Heart right ventricle (tissue), 16 donors: Measurements from ENCODE around the gene CSNK1A1L. TPM values are rescaled to one million over a fixed set of nuclear protein-coding genes. Genes with fewer than 3 reads are reported as not detected.

ENCODE experiments used
- ATAC-seq, 8 donors: fragments of 200-7000 bp; cut with Tn5 transposase; one replicate each; pipeline ENCODE4 v1.9.1; 2020; ENCODE audit warnings: mild to moderate bottlenecking in 8 of 8, moderate library complexity in 8 of 8, moderate number of reproducible peaks in 1 of 8
- DNase-seq, 2 donors: peaks; one replicate each; pipeline ENCODE4 v3.0.0-alpha.2; 2020
- H3K27ac ChIP-seq, 10 donors: fragments of 200-600 bp; sonication (generic) in 2 of 10; one replicate each; pipeline versions ENCODE4 v1.5.0 to v1.8.0; 2020 to 2022; ENCODE audit warnings: mild to moderate bottlenecking in 3 of 10
- H3K27me3 ChIP-seq, 7 donors: fragments of 200-600 bp; one replicate each; pipeline ENCODE4 v1.8.0; 2021 to 2022; ENCODE audit warnings: mild to moderate bottlenecking in 2 of 7
- H3K36me3 ChIP-seq, 9 donors: fragments of 200-600 bp; sonication (generic) in 1 of 9; one replicate each; pipeline versions ENCODE4 v1.5.0 to v1.8.0; 2020 to 2022; ENCODE audit warnings: mild to moderate bottlenecking in 2 of 9
- H3K4me1 ChIP-seq, 9 donors: fragments of 200-600 bp; sonication (generic) in 1 of 9; one replicate each; pipeline versions ENCODE4 v1.5.0 to v1.8.0; 2020 to 2022; ENCODE audit warnings: mild to moderate bottlenecking in 4 of 9
- H3K4me3 ChIP-seq, 10 donors: fragments of 200-600 bp; sonication (generic) in 2 of 10; one replicate each; pipeline versions ENCODE4 v1.5.0 to v1.8.0; 2020 to 2022; ENCODE audit warnings: mild to moderate bottlenecking in 7 of 10, moderate library complexity in 2 of 10
- H3K9me3 ChIP-seq, 11 donors: fragments of 200-600 bp in 10 of 11; sonication (generic) in 2 of 11; one replicate each; pipeline versions ENCODE4 v1.5.0 to v1.8.0; 2013 to 2022; ENCODE audit warnings: mild to moderate bottlenecking in 2 of 11, control low read depth in 1 of 11, moderate library complexity in 1 of 11
- WGBS, 2 donors: extraction: QIAGEN DNeasy Blood & Tissue Kit; methylation state at CpG; one replicate each; pipeline ENCODE4 v1.1.7; 2013; ENCODE audit warnings: inconsistent platforms in 1 of 2; 5-methylcytosine and 5-hydroxymethylcytosine counted together
- intact Hi-C, 10 donors: fragments of 100-400 bp; cut with DNase I; formaldehyde crosslinking; loops; one replicate each; pipeline versions ENCODE4 v1.11.1 to v1.14.2; 2022
- polyA plus RNA-seq, 2 donors: library from polyadenylated mRNA; stranded (reverse); fragments of 200-250 nt; gene quantifications; one replicate each; pipeline ENCODE4 v1.2.3, GENCODE V29; 2013
- total RNA-seq, 10 donors: library from RNA; stranded (reverse); fragmentation: NEBNext Ultra II Directional in 3 of 10; extraction: Animal tissue kit (Norgen Biotek cat#: 25700) in 3 of 10; gene quantifications; one replicate each; pipeline versions ENCODE4 v1.2.1 to v1.2.4, GENCODE V29; 2021 to 2023
- TF ChIP-seq, protein P1 (sequence below), 9 donors: fragments of 200-600 bp; sonication (generic) in 2 of 9; IDR thresholded peaks; one replicate each; pipeline versions ENCODE4 v1.5.0 to v1.8.0; 2021 to 2022; ENCODE audit warnings: antibody characterized with exemption in 9 of 9, mild to moderate bottlenecking in 5 of 9, moderate library complexity in 1 of 9
- donor health status: Arrhythmogenic right ventricular cardiomyopathy.
- donor health status: ischemic (EF 13 %, LVEDD 7.1; RV severe dilation, severe dysfunction).
- donor health status: healthy with polysubstance abuse.
- donor health status: DM: no; HTN: yes; CAD: no.
- donor health status: DM: no; HTN: no; CAD: no.
- donor health status: ischemic (EF 25% LVEDD 6.9; RV normal size, moderate dysfunction).
- donor health status: ischemic (EF 25% LVEDD 5.7; RV mildly dilated, moderate dysfunction).
- donor health status: healthy.
- donor health status: DM: yes; HTN: yes; CAD: no.
- donor health status: Ischemic cardiomyopathy.
- donor health status: ischemic (EF 35%, LVEDD 5.7; RV mildly dilated, moderate dysfunction).
- donor health status: nonischemic (EF 11% LVEDD 7.7; RV severe dilation, severe dysfunction).
- donor health status: DM: yes; HTN: yes; CAD: no.
- donor health status: PGD.
- donor health status: ischemic (EF 29% LVEDD 5.4; RV normal size, mild dysfunction).
- donor health status: nonischemic (EF 23%, LVEDD 6.1; RV moderate dilation, normal function).

CSNK1A1L gene
- total and polyA plus RNA-seq, 12 donors, result not detected

DNA sequence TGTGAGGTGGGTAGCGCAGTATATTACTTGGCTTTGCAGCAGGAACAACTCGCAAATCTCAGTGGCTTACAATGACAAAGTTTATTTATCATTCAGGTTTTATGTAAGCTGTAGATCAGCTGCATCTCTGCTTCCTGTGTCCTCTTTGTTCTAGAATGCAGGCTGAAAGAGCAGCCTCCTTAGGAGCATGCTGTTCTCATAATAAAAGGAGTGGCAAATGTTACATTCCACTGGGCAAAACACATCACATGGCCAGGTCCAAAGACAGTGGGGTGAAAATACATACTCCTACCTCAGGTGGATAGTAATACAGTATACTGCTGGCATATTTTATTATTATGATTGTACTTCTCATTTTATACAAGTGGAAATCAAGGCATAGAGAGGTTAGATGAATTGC, 1.2 kb upstream of the CSNK1A1L start:
- WGBS, 2 donors, result 88 to 91% methylated on average over 2 of the region's 2 CpGs
- ATAC-seq, result no peak

DNA sequence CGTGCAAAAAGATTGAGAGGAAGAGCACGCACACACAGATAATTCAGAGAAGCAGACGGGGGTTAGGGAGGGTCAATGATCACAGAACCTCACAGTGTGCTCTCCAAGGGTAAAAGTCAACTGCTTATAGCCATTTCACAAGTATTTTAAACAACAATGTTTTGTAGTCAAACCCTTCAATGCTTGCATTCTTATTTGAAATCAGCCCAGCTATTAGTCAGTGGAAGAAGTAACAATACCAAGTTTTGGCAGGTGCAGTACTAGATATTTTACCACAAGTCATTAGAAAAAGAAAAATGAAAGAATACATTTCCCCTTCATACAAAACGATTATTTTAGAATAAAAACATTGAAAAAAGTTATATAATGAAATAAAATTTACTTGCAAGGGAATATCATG, 2.6 kb downstream of the CSNK1A1L start:
- Histone ChIP-seq H3K36me3 (no peaks in the 10 kb centered on the region), H3K27ac (no peak overlapping the region), H3K9me3 (no peaks in the 10 kb centered on the region), H3K4me1 (no peaks in the 10 kb centered on the region), H3K4me3 (no peak overlapping the region), H3K27me3 (no peaks in the 10 kb centered on the region)
- no peak for ATAC-seq
- 69 to 70% methylated on average over 4 of the region's 4 CpGs for WGBS, 2 donors
- TF ChIP-seq, protein P1, sequence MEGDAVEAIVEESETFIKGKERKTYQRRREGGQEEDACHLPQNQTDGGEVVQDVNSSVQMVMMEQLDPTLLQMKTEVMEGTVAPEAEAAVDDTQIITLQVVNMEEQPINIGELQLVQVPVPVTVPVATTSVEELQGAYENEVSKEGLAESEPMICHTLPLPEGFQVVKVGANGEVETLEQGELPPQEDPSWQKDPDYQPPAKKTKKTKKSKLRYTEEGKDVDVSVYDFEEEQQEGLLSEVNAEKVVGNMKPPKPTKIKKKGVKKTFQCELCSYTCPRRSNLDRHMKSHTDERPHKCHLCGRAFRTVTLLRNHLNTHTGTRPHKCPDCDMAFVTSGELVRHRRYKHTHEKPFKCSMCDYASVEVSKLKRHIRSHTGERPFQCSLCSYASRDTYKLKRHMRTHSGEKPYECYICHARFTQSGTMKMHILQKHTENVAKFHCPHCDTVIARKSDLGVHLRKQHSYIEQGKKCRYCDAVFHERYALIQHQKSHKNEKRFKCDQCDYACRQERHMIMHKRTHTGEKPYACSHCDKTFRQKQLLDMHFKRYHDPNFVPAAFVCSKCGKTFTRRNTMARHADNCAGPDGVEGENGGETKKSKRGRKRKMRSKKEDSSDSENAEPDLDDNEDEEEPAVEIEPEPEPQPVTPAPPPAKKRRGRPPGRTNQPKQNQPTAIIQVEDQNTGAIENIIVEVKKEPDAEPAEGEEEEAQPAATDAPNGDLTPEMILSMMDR (IDR thresholded peaks at IDR 0.05), result no peak
- no peak for DNase-seq
- intact Hi-C loops, result no loop called here

More for the DNA sequence above, 1.2 kb upstream of the CSNK1A1L start:
- H3K27ac ChIP-seq, result no peak overlapping the region
- H3K36me3 ChIP-seq, result no peaks in the 10 kb centered on the region
- no peaks in the 10 kb centered on the region for H3K27me3 ChIP-seq
- intact Hi-C loops, result loop anchor here in 2 of 10 donors (5.0 kb wide), 1 partner anchor 496 kb away; no protein-coding TSS in a partner anchor
- H3K9me3 ChIP-seq, result no peaks in the 10 kb centered on the region
- H3K4me1 ChIP-seq, result peaks cover 0 to 10% (median 0%) of the 10 kb centered on the region in 9 donors
- DNase-seq, result no peak
- TF ChIP-seq, protein P1 (IDR thresholded peaks at IDR 0.05), result no peak
- no peak overlapping the region for H3K4me3 ChIP-seq

DNA sequence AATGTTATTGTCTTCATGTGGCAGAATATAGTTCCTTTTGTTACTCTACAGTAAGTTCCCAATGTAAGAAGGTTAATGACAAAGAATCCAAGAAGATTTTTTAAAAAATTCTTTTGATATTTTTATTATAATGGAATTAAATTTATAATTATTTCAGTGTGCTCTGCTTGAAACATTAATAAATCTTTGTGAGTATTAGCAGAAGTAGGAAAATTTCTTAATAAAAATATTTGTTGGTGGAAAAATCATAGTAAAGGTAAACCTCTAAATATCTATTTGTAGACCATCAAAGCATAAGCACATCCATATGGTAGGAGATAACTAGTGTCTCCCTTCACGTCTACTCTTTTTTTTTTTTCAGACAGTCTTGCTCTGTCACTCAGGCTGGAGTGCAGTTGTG, 4.3 kb downstream of the CSNK1A1L start:
- WGBS, 2 donors, result 49 to 54% methylated on average over 1 of the region's 1 CpG
- intact Hi-C loops, result no loop called here
- Histone ChIP-seq H3K27me3 (no peaks in the 10 kb centered on the region), H3K36me3 (no peaks in the 10 kb centered on the region), H3K4me3 (no peak overlapping the region), H3K4me1 (no peaks in the 10 kb centered on the region), H3K9me3 (no peaks in the 10 kb centered on the region), H3K27ac (no peak overlapping the region)
- TF ChIP-seq, protein P1 (IDR thresholded peaks at IDR 0.05), result no peak
- no peak for ATAC-seq
- DNase-seq, result no peak

DNA sequence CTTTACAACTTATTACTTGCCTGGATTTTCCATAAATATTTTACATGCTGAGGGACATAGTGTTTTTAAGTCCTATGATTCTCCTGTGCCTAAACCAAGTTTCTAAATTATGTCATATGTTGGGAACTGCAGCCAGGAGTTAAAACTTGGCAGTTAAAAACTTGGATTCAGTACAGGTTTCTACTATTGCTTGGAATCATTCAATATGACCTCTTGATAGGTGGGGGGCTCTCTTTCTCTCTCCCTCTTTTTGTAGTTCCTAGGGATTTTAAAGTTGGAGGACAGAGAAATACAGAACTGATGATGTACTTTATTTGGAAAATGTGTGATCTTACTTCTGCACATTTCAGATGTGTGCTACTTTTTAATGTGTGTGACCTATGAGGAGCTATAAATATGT, 4.7 kb downstream of the CSNK1A1L start:
- intact Hi-C loops, result no loop called here
- no peaks in the 10 kb centered on the region for H3K9me3 ChIP-seq

More for the DNA sequence above, 4.7 kb downstream of the CSNK1A1L start:
- no peaks in the 10 kb centered on the region for H3K4me1 ChIP-seq
- no peak overlapping the region for H3K4me3 ChIP-seq
- no peaks in the 10 kb centered on the region for H3K27me3 ChIP-seq
- H3K36me3 ChIP-seq, result no peaks in the 10 kb centered on the region
- TF ChIP-seq, protein P1 (IDR thresholded peaks at IDR 0.05), result no peak
- no peak overlapping the region for H3K27ac ChIP-seq
- DNase-seq, result no peak
- no peak for ATAC-seq
